GM21390 (cell line): ENCODE results near the gene RNF26.
"Not testable (repeated sequence)": the region's sequence is repeated elsewhere in the genome, so short reads cannot be mapped to it uniquely, and the experiment has no call there.

ENCODE experiments used
- ATAC-seq: cut with Tn5 transposase; IDR thresholded peaks from one replicate; pipeline ENCODE4 v1.9.1; 2021; ENCODE audit not compliant: unreplicated experiment

RNF26 gene

GRCh38 chr11:119381181-119381988, 47.1 kb downstream of the RNF26 start, which contains the start of gene USP2:
Gene USP2, minus strand, starts transcription at chr11:119381690. Its CDS starts 8,210 bp downstream, at chr11:119373480.
- ATAC-seq = peak; percentile 99

DNA sequence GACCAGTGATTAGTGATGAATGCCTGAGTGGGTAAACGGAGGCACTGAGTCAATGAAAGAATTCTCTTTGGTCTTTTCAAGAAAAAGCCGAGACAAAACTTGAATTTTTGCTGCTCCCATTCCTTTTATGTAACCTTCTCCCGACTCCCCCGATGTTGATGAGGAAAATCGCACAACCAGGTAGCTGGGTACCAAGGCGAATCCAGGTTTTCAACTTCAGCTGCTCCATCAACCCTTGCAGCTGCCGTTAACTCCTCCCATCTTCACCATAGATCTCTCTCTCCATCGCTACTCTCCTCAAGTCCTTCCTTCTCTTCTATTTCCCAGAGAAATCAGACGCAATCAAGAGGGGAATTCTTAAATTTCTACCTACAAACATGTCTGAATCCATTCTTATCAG, 47.8 kb downstream of the RNF26 start:
- ATAC-seq = no peak

- not testable (repeated sequence) for ATAC-seq
These were observed 48.2 kb downstream of the RNF26 start for GRCh38 chr11:119382513-119382912.

- no peak for ATAC-seq
These were observed 50.0 kb downstream of the RNF26 start for GRCh38 chr11:119384332-119384731.
